Stimulated activated naive CD8-positive, alpha-beta T cell treated with anti-CD3 and anti-CD28 coated beads, Interleukin-15, Interleukin-2, amounts not matched to agents 100 ng/mL and 50 ng/mL, for 24 hours (primary cell): ENCODE results near the gene GRWD1.
A peak's percentile ranks its signal among the peaks of the same experiment; 100 is the strongest.

Experiments
- H3K27ac Mint-ChIP-seq: one replicate; pipeline ENCODE4 v1.8.0; 2021; ENCODE audit warnings: mild to moderate bottlenecking, mixed read lengths
- H3K27me3 Mint-ChIP-seq: one replicate; pipeline ENCODE4 v1.8.0; 2021; ENCODE audit warnings: mixed read lengths
- H3K36me3 Mint-ChIP-seq: one replicate; pipeline ENCODE4 v1.8.0; 2021; ENCODE audit warnings: low read depth, mixed read lengths
- H3K4me1 Mint-ChIP-seq: one replicate; pipeline ENCODE4 v1.8.0; 2021; ENCODE audit warnings: low read depth, mixed read lengths
- H3K4me3 Mint-ChIP-seq: one replicate; pipeline ENCODE4 v1.8.0; 2021; ENCODE audit warnings: mild to moderate bottlenecking, mixed read lengths
- H3K9me3 Mint-ChIP-seq: one replicate; pipeline ENCODE4 v1.8.0; 2021; ENCODE audit warnings: mixed read lengths

GRWD1 gene

DNA sequence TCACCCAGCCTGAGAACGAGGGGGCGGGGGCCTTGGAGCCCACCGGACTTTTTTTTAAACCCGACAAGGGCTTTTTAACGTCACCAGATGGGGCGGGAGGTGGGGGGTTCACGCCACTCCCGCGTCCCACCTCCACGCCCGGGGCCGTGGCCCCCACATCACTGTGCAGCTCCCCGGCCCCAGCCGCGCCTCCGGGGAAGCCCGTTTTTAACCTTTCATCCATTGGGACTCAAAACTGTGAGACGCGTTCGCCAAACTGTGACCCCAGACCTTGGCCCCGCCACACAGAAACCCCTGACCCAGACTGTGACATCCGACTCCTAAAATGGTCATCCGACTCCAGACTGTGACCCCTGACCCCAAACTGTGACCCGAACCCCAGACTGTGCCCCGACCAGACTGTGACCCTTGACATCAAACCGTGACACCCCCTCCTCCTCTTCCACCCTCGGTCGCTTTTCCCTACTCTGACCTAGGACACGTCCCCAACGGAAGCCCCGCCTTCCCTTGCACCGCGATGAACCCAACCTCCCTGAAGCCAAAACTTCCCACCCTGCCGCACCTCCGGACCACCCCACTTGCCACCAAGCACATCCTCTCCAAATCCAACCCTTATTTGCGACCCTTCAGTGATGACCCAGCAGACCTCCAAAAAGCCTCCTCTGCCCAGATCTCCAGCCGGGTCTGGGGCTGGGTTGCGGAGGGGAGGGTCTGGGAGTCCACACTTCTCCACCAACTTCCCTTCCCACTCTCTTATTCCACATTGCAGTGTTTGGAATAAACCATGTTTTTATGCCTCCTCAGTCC, 1.5 kb upstream of the GRWD1 start:
- peaks cover 38% of the 10 kb centered on the region for H3K4me1 Mint-ChIP-seq
- peak overlapping the region; percentile 88 for H3K4me3 Mint-ChIP-seq
- peak overlapping the region; percentile 95 for H3K27ac Mint-ChIP-seq
- peaks cover 30% of the 10 kb centered on the region for H3K27me3 Mint-ChIP-seq
- H3K9me3 Mint-ChIP-seq = no peaks in the 10 kb centered on the region
- peaks cover 30% of the 10 kb centered on the region for H3K36me3 Mint-ChIP-seq

DNA sequence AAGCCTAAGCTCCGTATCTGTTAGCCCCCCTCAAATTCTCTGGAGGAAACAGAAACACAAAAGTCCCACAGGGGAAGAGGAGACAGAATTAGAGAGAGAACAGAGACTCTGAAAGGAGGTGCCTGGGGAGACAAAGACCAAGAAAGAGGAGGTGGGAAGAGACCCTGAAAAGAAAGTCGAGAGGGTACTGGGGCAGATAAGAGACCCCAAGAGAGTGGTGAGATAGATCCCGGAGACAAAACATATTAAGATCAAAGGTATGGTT, 915 bp upstream of the GRWD1 start:
- no peaks in the 10 kb centered on the region for H3K9me3 Mint-ChIP-seq
- H3K27me3 Mint-ChIP-seq = peaks cover 27% of the 10 kb centered on the region
- H3K36me3 Mint-ChIP-seq = peaks cover 34% of the 10 kb centered on the region
- peak overlapping the region; percentile 95 for H3K27ac Mint-ChIP-seq
- peaks cover 38% of the 10 kb centered on the region for H3K4me1 Mint-ChIP-seq
- H3K4me3 Mint-ChIP-seq = peak overlapping the region; percentile 88

DNA sequence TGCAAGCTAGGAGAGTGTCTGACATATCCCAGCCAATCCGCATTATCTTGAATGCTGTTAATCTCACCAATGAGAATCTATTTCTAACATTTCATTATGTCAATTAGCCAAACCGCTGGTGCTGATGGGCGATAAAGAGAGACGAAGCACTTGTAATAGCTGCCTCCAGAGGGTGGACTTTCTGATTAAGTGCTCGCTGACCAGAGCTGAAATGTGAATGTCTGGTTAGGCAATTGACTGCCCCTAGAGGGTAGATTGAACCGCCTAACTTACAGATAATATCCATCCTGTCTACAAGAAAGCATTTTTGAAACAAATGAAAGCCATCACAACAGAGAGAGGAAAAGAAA, 552 bp upstream of the GRWD1 start:
- Mint-ChIP-seq H3K27me3 (peaks cover 27% of the 10 kb centered on the region), H3K9me3 (no peaks in the 10 kb centered on the region), H3K27ac (peak overlapping the region; percentile 95), H3K4me3 (peak overlapping the region; percentile 88), H3K36me3 (peaks cover 34% of the 10 kb centered on the region), H3K4me1 (peaks cover 38% of the 10 kb centered on the region)

DNA sequence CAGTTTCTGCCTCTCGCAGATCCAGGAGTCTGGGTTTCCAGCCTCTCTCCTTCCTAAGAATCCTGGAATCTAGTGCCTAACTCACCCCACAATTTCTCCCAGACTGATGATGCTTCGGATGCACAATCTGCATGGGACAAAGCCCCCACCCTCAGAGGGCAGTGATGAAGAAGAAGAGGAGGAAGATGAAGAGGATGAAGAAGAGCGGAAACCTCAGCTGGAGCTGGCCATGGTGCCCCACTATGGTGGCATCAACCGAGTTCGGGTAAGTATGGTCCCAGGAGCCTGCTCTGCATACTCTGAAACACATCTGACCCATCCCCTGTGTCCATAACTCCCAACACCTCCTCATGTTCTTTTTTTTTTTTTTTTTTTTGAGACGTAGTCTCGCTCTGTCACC, 796 bp downstream of the GRWD1 start:
- Mint-ChIP-seq H3K27ac (peak overlapping the region; percentile 95), H3K4me1 (peaks cover 38% of the 10 kb centered on the region), H3K27me3 (peaks cover 18% of the 10 kb centered on the region), H3K4me3 (peak overlapping the region; percentile 88), H3K9me3 (no peaks in the 10 kb centered on the region), H3K36me3 (peaks cover 45% of the 10 kb centered on the region)

DNA sequence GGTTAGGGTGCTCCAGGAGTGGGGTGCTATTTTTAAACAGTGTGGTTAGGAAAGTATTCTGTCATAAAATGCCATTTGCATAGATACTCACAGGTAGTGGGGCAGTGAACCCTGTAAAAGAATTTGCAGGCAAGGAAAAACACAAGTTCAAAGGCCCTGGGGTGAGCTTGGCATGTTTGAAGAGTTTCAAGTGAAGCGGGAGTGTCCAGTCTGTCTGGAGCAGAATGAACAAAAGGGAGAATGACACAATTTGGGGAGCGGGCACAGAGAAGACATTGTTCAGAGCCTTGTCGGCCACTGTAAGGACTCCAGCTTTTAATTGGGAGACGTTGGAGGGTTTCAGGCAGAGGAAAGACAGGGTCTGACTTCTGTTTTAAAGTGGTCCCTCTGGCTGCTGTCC, 2.8 kb downstream of the GRWD1 start:
- Mint-ChIP-seq H3K4me3 (no peak overlapping the region), H3K4me1 (peaks cover 38% of the 10 kb centered on the region), H3K36me3 (peaks cover 52% of the 10 kb centered on the region), H3K27ac (no peak overlapping the region), H3K27me3 (peaks cover 10% of the 10 kb centered on the region), H3K9me3 (no peaks in the 10 kb centered on the region)

DNA sequence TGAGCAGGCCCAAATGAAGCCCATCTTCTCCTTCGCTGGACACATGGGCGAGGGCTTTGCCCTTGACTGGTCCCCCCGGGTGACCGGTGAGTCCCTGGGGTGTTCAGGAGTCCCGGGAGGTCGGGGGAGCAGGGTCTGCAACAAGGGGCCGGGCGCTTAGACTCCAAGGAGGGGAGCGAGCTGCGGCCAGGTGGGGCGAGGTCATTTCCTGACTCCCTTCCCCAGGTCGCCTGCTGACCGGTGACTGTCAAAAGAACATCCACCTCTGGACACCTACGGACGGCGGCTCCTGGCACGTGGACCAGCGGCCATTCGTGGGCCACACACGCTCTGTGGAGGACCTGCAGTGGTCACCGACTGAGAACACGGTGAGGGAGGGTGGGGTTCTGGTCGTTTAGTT, 4.7 kb downstream of the GRWD1 start:
- Mint-ChIP-seq H3K4me1 (peaks cover 24% of the 10 kb centered on the region), H3K27ac (no peak overlapping the region), H3K9me3 (no peaks in the 10 kb centered on the region), H3K4me3 (no peak overlapping the region), H3K36me3 (peaks cover 61% of the 10 kb centered on the region), H3K27me3 (no peaks in the 10 kb centered on the region)

DNA sequence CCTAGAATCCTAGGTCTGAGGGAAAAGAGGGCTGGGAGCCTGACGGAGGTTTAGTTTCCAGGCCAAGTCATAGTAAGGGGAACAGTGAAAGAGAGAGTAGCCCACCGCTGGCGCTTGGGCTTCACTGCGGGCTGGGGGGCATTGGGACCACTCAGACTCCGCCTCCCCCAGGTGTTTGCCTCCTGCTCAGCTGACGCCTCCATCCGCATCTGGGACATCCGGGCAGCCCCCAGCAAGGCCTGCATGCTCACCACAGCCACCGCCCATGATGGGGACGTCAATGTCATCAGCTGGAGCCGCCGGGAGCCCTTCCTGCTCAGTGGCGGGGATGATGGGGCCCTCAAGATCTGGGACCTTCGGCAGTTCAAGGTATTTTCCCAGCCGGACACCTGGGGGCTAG, 5.1 kb downstream of the GRWD1 start:
- H3K9me3 Mint-ChIP-seq = no peaks in the 10 kb centered on the region
- H3K4me3 Mint-ChIP-seq = no peak overlapping the region
- H3K27ac Mint-ChIP-seq = no peak overlapping the region
- H3K36me3 Mint-ChIP-seq = peaks cover 60% of the 10 kb centered on the region
- H3K4me1 Mint-ChIP-seq = peaks cover 21% of the 10 kb centered on the region
- H3K27me3 Mint-ChIP-seq = no peaks in the 10 kb centered on the region

DNA sequence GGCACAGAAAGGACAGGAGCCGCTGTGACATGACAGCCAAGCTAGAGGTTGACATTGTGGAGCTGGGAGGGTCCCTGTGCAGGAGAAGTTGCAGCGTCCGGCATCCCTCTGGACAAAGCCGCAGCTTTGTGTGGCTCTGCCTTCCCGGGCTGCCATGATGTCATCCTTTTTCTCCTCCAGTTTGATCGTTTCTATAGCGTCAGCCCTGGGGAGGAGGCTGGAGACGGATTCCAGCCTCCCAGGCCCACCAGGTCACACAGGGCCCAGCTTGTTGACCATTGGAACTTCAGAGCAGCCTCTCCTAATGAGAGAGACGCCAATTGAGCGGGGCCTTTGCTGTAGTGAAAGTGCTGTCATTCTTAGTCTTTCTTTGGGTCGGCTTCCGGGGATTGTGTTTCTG, 5.8 kb downstream of the GRWD1 start:
- no peaks in the 10 kb centered on the region for H3K9me3 Mint-ChIP-seq
- no peaks in the 10 kb centered on the region for H3K27me3 Mint-ChIP-seq
- H3K4me3 Mint-ChIP-seq = no peak overlapping the region
- H3K36me3 Mint-ChIP-seq = peaks cover 53% of the 10 kb centered on the region
- peaks cover 14% of the 10 kb centered on the region for H3K4me1 Mint-ChIP-seq
- H3K27ac Mint-ChIP-seq = no peak overlapping the region

DNA sequence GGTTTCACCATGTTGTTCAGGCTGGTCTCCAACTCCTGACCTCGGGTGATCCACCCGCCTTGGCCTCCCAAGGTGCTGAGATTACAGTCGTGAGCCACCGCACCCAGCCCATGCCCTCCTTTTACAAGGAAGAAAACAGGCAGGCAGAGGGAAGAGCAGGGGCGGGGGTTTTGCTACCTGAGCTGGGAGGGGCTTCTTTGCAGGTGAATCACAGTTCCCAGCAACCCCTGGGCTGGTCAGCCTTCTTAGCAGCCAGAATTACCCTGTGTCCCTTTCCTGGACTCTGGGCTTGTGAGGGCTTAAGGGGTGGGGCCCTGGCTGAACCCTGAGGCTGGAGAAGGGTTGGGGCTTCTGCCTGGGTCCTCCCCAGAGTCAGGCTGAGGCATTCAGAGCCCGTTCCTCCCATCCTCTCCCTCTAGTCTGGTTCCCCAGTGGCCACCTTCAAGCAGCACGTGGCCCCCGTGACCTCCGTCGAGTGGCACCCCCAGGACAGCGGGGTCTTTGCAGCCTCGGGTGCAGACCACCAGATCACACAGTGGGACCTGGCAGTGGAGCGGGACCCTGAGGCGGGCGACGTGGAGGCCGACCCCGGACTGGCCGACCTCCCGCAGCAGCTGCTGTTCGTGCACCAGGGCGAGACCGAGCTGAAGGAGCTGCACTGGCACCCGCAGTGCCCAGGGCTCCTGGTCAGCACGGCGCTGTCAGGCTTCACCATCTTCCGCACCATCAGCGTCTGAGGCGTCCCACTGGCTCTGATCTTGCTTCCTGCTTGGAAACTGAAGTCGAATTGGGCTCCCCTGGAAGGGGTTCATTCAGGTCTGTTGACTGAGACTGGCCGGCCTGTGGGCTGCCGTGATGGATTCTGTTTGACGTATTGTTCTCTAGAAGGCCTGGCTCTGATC, 6.8 kb downstream of the GRWD1 start:
- Mint-ChIP-seq H3K36me3 (peaks cover 56% of the 10 kb centered on the region), H3K9me3 (no peaks in the 10 kb centered on the region), H3K27ac (no peak overlapping the region), H3K4me1 (peaks cover 9% of the 10 kb centered on the region), H3K4me3 (no peak overlapping the region), H3K27me3 (no peaks in the 10 kb centered on the region)

DNA sequence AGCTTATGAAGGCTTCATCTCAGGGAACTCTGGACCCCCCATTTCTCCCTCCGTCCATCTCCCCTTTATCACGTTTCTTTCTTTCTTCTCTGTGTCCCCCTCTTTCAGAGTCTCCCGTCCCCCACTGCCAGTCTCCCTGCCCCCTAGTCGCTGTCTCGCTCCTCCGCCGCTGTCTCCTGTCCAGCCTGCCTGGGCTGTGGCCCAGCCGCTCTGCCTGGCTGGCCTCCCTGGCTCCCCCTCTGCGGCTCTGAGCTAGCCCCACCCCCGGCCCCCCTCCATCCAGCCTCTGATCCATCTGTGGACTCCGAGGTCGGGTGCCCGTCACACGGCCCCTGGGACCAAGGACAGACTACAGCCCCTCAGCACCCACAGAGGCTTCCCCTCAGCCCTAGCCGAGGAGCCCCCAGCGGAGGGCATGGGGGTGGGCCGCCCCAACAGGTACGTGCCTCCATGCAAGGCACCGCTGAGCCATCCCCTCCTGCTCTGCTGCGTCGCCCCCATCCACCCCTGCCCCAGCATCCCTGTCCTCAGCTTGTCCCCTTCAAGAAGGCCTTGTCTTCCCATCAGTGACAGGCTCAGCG, 8.5 kb downstream of the GRWD1 start:
- Mint-ChIP-seq H3K4me3 (no peak overlapping the region), H3K27ac (no peak overlapping the region), H3K36me3 (peaks cover 49% of the 10 kb centered on the region), H3K4me1 (no peaks in the 10 kb centered on the region), H3K9me3 (no peaks in the 10 kb centered on the region), H3K27me3 (no peaks in the 10 kb centered on the region)

DNA sequence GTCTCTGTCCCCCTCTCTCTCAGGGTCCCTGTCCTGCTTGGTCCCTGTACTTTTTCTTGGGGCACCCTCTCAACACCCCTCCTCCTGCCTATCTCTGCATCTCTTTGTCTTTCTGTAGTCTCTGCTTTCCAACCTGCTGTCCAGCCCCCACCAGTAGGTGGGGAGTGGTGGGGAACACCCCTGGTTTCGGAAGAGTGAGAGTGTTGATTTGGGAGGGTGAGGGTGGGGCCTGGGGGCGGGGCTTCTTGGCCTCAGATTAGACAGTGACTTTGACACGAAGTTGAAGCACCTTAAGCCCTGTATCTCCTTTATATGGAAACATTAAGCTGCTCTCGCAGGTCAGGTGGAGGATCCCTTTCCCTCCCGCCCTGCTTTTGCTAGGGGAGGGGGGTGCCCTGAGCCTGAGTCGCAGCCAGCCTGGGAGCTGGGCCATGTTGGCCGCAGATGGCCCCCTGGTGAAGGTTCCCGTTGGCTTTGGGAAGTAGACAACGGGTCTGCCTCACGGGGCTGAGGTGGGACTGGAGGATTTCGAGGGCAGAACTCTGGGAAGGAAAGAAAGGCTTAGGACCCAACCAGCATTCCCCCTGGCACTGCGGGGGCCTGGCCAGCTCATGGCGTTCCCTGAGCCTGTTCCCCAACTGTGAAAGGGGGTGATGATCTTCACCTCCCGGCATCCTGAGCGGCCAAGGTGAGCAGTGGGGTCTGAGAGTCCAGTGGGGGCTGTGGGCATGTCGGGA, 9.6 kb downstream of the GRWD1 start, which contains the start of gene KCNJ14:
Gene KCNJ14, plus strand, starts transcription at position 404 of the 737 bp plus-strand sequence. CDS start 6,151 bp downstream, outside the sequence.
- no peaks in the 10 kb centered on the region for H3K9me3 Mint-ChIP-seq
- H3K4me1 Mint-ChIP-seq = no peaks in the 10 kb centered on the region
- H3K27ac Mint-ChIP-seq = no peak within 1 kb of the TSS
- no peaks in the 10 kb centered on the region for H3K27me3 Mint-ChIP-seq
- H3K36me3 Mint-ChIP-seq = peaks cover 44% of the 10 kb centered on the region
- H3K4me3 Mint-ChIP-seq = no peak within 1 kb of the TSS

DNA sequence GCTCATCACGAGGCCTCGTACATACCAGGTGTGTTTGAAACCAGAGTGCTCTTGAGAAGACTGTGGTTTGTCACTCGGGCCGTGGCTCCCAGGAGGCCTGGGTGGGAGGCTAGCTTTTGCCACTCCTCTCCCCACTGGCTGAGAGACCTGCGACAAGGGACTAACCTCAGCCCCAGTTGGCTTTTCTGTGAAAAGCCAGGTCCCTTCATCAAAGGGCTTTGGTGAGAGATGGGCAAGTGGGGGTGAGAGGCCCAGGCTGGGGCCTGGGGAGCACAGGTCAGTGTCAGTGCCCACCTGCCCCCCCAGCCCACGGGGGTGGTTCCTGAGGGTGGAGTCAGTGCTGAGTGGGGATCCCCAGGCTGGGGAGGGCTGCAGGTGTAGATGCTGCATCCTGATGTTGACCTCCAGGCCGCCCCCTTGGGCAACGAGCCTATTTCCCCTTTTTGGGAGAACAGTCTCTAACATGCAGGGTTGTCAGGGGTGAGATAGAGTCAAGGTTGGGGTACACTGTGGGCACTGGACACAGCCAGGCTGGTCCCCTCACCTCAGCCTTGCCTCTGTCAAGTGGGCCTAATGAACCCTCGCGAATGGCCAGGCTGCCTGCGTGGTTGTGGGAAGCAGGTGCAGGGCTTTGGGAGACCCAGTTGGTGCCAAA, 10.3 kb downstream of the GRWD1 start:
- H3K4me1 Mint-ChIP-seq = no peaks in the 10 kb centered on the region
- H3K4me3 Mint-ChIP-seq = no peak overlapping the region
- H3K9me3 Mint-ChIP-seq = no peaks in the 10 kb centered on the region
- no peaks in the 10 kb centered on the region for H3K27me3 Mint-ChIP-seq
- no peak overlapping the region for H3K27ac Mint-ChIP-seq
- H3K36me3 Mint-ChIP-seq = peaks cover 43% of the 10 kb centered on the region

DNA sequence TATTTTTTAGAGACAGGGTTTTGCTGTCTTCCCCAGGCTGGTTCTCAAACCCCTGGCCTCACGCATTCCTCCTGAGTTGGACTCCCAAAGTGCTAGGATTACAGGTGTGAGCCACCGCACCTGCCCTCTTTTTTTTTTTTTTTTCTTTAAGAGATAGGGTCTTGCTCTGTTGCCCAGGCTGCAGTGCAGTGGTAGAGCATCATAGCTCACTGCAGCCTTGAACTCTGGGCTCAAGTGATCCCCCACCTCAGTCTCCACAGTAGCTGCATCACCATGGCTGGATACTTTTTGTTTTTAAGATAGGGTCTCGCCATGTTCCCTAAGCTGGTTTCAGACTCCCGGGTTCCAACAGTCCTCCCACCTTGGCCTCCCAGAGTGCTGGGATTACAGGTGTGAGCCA, 11.1 kb downstream of the GRWD1 start:
- Mint-ChIP-seq H3K4me1 (no peaks in the 10 kb centered on the region), H3K36me3 (peaks cover 35% of the 10 kb centered on the region), H3K27me3 (no peaks in the 10 kb centered on the region), H3K9me3 (no peaks in the 10 kb centered on the region), H3K27ac (no peak overlapping the region), H3K4me3 (no peak overlapping the region)

DNA sequence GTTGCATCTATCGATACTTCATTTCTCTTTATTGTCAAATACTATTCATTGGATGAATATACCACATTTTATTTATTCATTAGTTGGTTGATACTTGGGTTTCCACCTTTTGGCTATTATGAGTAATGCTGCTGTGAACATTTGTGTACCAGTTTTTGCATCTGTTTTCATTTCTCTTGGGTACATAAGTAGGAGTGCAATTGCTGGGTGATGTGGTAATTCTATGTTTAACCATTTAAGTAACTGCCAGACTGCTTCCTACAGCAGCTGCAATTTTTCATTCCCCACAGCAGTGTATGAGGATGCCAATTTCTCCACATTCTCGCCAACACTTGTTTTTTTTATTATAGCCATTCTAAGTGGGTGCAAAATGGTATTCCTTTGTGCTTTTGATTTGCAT, 12.2 kb downstream of the GRWD1 start:
- no peaks in the 10 kb centered on the region for H3K4me1 Mint-ChIP-seq
- peaks cover 32% of the 10 kb centered on the region for H3K36me3 Mint-ChIP-seq
- H3K27me3 Mint-ChIP-seq = no peaks in the 10 kb centered on the region
- no peaks in the 10 kb centered on the region for H3K9me3 Mint-ChIP-seq
- no peak overlapping the region for H3K27ac Mint-ChIP-seq
- no peak overlapping the region for H3K4me3 Mint-ChIP-seq
